Glutamatergic neuron (in vitro differentiated cells): ENCODE results near the gene ATP11B. TPM values are rescaled to one million over a fixed set of nuclear protein-coding genes. Genes with fewer than 3 reads are reported as not detected.
"Not testable (repeated sequence)": the region's sequence is repeated elsewhere in the genome, so short reads cannot be mapped to it uniquely, and the experiment has no call there.

ENCODE experiments used
- DNase-seq: peaks from one replicate; pipeline ENCODE4 v3.0.0; 2022
- H3K27ac Mint-ChIP-seq: one replicate; pipeline ENCODE4 v1.8.0; 2020; ENCODE audit warnings: mild to moderate bottlenecking, mixed read lengths, inconsistent platforms; ENCODE audit not compliant: unreplicated experiment
- H3K27me3 Mint-ChIP-seq: one replicate; pipeline ENCODE4 v1.8.0; 2020; ENCODE audit warnings: mild to moderate bottlenecking, moderate library complexity, mixed read lengths, inconsistent platforms; ENCODE audit not compliant: unreplicated experiment
- H3K36me3 Mint-ChIP-seq: one replicate; pipeline ENCODE4 v1.8.0; 2020; ENCODE audit warnings: mild to moderate bottlenecking, mixed read lengths, inconsistent platforms; ENCODE audit not compliant: unreplicated experiment
- H3K4me1 Mint-ChIP-seq: one replicate; pipeline ENCODE4 v1.8.0; 2020; ENCODE audit warnings: mild to moderate bottlenecking, low read depth, mixed read lengths, inconsistent platforms; ENCODE audit not compliant: unreplicated experiment
- H3K4me3 Mint-ChIP-seq: one replicate; pipeline ENCODE4 v1.8.0; 2020; ENCODE audit warnings: mild to moderate bottlenecking, mixed read lengths, inconsistent platforms; ENCODE audit not compliant: unreplicated experiment
- H3K9me3 Mint-ChIP-seq: one replicate; pipeline ENCODE4 v1.8.0; 2020; ENCODE audit warnings: mild to moderate bottlenecking, moderate library complexity, mixed read lengths, inconsistent platforms; ENCODE audit not compliant: unreplicated experiment
- total RNA-seq: library from RNA; stranded (reverse); fragmentation: NEBNext Ultra II Directional; extraction: Animal tissue kit (Norgen Biotek cat#: 25700); gene quantifications from one replicate; pipeline ENCODE4 v1.2.1, GENCODE V29; 2021; ENCODE audit not compliant: unreplicated experiment
- TF ChIP-seq, protein P1 (sequence below): fragments of 200-600 bp; sonication (generic); IDR thresholded peaks from one replicate; pipeline ENCODE4 v1.5.0; 2021; ENCODE audit not compliant: partially characterized antibody, unreplicated experiment

ATP11B gene
- total RNA-seq, 1 donor from 2014 or later: 36.2 TPM

DNA sequence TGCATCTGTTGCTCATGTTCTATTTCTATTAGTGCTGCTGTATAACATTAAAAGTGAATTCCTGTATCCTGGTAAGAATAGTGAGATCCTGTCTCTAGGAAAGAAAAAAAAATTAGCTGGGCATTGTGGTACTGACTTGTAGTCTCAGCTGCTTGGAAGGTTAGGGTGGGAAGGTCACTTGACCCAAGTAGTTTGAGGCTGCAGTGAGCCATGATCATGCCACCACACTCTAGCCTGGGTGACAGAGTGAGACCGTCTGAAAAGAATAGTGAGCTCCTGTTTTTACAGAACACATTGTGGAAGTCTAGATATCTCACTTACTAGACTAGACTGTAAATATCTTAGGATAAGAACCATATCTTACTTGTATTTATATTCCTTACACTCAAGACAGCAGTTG lies 4.6 kb downstream of the ATP11B start:
- no peak overlapping the region for H3K27ac Mint-ChIP-seq
- no peak overlapping the region for H3K4me3 Mint-ChIP-seq

DNA sequence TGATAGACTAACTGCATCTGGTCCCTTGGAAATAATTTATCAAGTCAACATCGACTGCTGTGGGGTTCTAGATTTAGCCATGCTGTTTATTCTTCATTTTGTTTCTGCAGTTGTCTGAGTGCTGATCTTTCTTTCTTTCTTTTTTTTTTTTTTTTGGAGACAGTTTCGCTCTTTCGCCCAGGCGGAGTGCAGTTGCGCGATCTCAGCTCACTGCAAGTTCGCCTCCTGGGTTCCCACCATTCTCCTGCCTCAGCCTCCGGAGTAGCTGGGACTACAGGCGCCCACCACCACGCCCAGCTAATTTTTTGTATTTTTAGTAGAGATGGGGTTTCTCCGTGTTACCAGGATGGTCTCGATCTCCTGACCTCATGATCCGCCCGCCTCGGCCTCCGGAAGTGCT lies 5.8 kb downstream of the ATP11B start:
- not testable (repeated sequence) for H3K4me3 Mint-ChIP-seq, H3K27ac Mint-ChIP-seq, H3K27me3 Mint-ChIP-seq

More for the DNA sequence above, 4.6 kb downstream of the ATP11B start:
- Mint-ChIP-seq H3K9me3 (peaks cover 3% of the 10 kb centered on the region), H3K36me3 (no peaks in the 10 kb centered on the region), H3K4me1 (peaks cover 18% of the 10 kb centered on the region), H3K27me3 (peaks cover 3% of the 10 kb centered on the region)
- no peak for DNase-seq
- TF ChIP-seq, protein P1, sequence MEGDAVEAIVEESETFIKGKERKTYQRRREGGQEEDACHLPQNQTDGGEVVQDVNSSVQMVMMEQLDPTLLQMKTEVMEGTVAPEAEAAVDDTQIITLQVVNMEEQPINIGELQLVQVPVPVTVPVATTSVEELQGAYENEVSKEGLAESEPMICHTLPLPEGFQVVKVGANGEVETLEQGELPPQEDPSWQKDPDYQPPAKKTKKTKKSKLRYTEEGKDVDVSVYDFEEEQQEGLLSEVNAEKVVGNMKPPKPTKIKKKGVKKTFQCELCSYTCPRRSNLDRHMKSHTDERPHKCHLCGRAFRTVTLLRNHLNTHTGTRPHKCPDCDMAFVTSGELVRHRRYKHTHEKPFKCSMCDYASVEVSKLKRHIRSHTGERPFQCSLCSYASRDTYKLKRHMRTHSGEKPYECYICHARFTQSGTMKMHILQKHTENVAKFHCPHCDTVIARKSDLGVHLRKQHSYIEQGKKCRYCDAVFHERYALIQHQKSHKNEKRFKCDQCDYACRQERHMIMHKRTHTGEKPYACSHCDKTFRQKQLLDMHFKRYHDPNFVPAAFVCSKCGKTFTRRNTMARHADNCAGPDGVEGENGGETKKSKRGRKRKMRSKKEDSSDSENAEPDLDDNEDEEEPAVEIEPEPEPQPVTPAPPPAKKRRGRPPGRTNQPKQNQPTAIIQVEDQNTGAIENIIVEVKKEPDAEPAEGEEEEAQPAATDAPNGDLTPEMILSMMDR: no peak

DNA sequence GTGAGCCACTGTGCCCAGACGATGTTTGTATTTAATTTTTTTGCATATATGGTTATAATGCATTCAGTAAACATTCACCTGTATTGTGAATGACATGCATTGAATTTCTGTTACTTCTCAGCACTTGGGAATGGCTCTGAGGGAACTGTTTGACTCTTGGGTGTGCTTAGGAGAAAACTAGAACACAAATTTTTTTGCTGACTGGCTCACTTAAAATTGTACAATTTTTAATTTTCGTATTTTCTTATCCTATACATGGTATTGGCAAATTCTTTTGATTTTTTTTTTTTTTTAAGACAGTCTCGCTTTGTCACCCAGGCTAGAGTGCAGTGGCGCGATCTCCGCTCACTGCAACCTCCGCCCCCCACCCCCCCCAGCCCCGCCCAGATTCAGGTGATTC lies 7.2 kb downstream of the ATP11B start:
- TF ChIP-seq, protein P1: no peak
- Mint-ChIP-seq H3K4me1 (peaks cover 8% of the 10 kb centered on the region), H3K36me3 (no peaks in the 10 kb centered on the region), H3K9me3 (no peaks in the 10 kb centered on the region), H3K27me3 (no peaks in the 10 kb centered on the region), H3K4me3 (no peak overlapping the region), H3K27ac (no peak overlapping the region)
- DNase-seq: no peak

More for the DNA sequence above, 5.8 kb downstream of the ATP11B start:
- not testable (repeated sequence) for H3K9me3 Mint-ChIP-seq, H3K36me3 Mint-ChIP-seq, DNase-seq
- H3K4me1 Mint-ChIP-seq: peaks cover 18% of the 10 kb centered on the region

DNA sequence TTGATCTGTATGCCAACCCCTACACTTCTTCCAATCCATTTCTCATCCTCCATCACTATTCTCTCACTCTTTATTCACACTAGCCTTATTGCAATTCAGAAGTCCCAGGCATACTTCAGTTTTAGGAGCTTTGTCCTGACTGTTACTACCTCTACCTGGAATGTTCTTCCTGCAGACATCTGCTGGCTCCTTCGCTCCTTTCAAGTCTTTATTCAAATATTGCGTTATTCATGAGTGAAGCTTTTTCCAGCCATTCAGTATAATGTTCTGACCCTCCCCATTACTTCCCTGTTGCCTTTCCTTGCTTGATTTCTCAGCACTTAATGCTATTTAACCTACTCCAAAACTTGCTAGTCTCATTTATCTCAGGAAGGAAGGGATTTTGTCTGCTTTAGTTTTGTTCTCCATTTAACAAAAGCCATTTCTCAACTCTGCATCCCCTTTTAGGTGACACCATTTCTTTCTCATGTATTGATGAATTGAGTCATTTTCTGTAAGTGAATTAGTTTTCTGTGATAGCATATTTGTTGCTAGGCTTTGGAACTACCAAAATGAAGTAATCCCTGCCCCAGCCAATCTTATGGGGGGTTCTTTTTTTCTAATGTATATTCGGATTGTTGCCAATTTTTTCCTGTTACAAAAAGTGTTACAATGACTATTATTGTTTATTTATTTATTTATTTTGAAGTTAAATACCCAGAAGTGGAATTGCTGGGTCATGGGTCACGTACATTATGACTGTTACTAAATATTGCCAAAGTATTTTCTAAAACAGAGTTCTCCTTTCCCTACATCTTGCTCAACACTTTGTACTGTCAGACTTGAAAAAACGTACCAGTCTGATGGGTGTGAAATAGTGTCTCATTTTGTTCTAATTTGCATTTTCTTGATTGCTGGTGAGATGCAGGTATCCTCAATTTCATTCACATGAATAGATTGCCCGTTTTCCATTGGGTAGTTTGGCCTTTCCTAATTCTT lies 9.4 kb downstream of the ATP11B start:
- no peak overlapping the region for H3K4me3 Mint-ChIP-seq
- no peaks in the 10 kb centered on the region for H3K9me3 Mint-ChIP-seq
- no peaks in the 10 kb centered on the region for H3K27me3 Mint-ChIP-seq
- H3K27ac Mint-ChIP-seq: no peak overlapping the region
- DNase-seq: no peak
- no peaks in the 10 kb centered on the region for H3K36me3 Mint-ChIP-seq
- peaks cover 6% of the 10 kb centered on the region for H3K4me1 Mint-ChIP-seq
- TF ChIP-seq, protein P1: no peak

DNA sequence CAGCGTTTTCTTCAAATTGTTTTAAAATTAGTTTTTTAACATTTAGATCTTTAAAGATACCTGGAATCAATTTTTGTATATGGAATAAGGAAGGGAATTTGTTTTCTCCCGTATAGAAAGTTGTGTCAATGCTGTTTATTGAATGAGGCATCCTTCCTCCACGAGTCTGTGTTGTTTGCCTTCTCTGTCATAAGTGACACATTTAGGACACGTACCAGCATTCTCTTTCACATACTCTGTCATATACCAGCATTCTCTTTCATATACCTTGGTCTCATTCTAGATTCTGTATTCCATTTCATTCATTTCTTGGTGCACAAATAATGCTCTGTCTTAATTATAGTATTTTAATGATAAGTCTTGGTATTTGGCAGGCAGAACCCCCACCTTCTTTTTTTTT lies 10.3 kb downstream of the ATP11B start:
- no peak for DNase-seq
- H3K36me3 Mint-ChIP-seq: no peaks in the 10 kb centered on the region
- no peaks in the 10 kb centered on the region for H3K27me3 Mint-ChIP-seq
- H3K4me3 Mint-ChIP-seq: no peak overlapping the region
- H3K27ac Mint-ChIP-seq: no peak overlapping the region
- H3K4me1 Mint-ChIP-seq: peaks cover 6% of the 10 kb centered on the region
- H3K9me3 Mint-ChIP-seq: no peaks in the 10 kb centered on the region
- TF ChIP-seq, protein P1: no peak
